ENCODE results near the gene DRG2.

DNA sequence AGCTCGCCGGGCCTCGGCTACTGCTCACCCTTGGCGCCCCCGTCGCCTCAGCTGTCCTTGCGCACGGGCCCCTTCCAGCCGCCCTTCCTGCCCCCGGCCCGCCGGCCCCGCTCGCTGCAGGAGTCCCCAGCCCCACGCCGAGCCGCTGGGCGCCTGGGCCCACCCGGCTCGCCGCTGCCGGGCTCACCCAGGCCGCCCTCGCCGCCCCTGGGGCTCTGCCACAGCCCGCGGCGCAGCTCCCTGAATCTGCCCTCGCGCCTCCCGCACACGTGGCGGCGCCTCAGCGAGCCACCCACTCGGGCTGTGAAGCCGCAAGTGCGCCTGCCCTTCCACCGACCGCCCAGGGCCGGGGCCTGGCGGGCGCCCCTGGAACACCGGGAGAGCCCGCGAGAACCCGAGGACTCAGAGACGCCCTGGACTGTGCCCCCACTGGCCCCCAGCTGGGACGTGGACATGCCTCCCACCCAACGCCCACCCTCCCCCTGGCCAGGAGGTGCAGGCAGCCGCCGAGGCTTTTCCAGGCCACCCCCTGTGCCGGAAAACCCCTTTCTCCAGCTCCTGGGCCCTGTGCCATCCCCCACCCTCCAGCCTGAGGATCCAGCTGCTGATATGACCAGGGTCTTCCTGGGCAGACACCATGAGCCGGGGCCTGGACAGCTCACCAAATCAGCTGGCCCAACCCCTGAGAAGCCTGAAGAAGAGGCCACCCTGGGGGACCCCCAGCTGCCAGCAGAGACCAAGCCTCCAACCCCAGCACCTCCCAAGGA lies 33.6 kb downstream of the DRG2 start:
- TF ChIP-seq POLR2AphosphoS5 (IDR thresholded peaks at IDR 0.05; ENCODE audit: borderline replicate concordance, low read depth, low read length) = no peak
- TF ChIP-seq EZH2 (IDR thresholded peaks at IDR 0.05) = no peak
- no peak for TF ChIP-seq FOXP2 (optimal IDR thresholded peaks at IDR 0.05; ENCODE audit: control extremely low read depth, extremely low read length, insufficient read depth)

Measured in SK-N-MC (cell line).